Right lobe of liver (tissue), 4 donors: ENCODE measurements around the gene LTN1.
"Not testable (repeated sequence)": the region's sequence is repeated elsewhere in the genome, so short reads cannot be mapped to it uniquely, and the experiment has no call there.

Source experiments
- POLR2A ChIP-seq: fragments of 450-650 bp; IDR thresholded peaks from one replicate; pipeline ENCODE4 v1.6.1; 2017; ENCODE audit warnings: antibody characterized with exemption, mild to moderate bottlenecking
- TF ChIP-seq, protein P1 (sequence below), 4 donors: fragments of 200-600 bp in 3 of 4; fragments of 450-650 bp in 1 of 4; IDR thresholded peaks; one replicate each; pipeline versions ENCODE4 v1.5.1 to v1.8.0; 2016 to 2022; ENCODE audit warnings: antibody characterized with exemption in 4 of 4, mild to moderate bottlenecking in 2 of 4
- donor health status: DM: no; HTN: no; CAD: no.
- donor health status: DM: no; HTN: no; CAD: no.
- donor health status: DM: no; HTN: yes; CAD: no.

DNA sequence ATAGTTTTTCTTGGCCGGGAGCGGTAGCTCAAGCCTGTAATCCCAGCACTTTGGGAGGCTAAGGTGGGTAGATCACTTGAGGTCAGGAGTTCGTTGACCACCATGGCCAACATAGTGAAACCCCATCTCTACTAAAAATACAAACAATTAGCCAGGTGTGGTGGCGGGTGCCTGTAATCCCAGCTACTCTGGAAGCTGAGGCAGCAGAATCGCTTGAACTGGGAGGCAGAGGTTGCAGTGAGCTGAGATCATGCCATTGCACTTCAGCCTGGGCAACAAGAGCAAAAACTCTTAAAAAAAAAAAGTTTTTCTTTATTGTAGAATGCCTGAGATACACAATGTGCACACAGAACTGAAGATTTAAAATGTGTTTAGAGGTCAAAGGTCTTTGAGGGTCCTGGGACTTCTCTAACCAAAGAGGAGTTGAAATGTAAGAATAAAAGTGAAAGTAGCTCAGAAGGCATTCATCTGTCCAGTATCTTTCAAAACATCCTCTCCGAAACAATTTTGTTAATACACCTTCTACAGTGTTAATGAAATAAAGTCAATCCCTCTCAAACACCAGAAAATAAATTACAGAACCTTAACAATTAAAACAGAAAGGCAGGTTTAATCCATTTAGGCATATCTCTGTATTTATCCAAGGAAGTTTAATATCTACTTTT is 60.8 kb downstream of the LTN1 start:
- TF ChIP-seq, protein P1, sequence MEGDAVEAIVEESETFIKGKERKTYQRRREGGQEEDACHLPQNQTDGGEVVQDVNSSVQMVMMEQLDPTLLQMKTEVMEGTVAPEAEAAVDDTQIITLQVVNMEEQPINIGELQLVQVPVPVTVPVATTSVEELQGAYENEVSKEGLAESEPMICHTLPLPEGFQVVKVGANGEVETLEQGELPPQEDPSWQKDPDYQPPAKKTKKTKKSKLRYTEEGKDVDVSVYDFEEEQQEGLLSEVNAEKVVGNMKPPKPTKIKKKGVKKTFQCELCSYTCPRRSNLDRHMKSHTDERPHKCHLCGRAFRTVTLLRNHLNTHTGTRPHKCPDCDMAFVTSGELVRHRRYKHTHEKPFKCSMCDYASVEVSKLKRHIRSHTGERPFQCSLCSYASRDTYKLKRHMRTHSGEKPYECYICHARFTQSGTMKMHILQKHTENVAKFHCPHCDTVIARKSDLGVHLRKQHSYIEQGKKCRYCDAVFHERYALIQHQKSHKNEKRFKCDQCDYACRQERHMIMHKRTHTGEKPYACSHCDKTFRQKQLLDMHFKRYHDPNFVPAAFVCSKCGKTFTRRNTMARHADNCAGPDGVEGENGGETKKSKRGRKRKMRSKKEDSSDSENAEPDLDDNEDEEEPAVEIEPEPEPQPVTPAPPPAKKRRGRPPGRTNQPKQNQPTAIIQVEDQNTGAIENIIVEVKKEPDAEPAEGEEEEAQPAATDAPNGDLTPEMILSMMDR (IDR thresholded peaks at IDR 0.05): not testable (repeated sequence)
- not testable (repeated sequence) for TF ChIP-seq POLR2A
